ENCODE results near the gene BRMS1L.
"Not testable (repeated sequence)": the region's sequence is repeated elsewhere in the genome, so short reads cannot be mapped to it uniquely, and the experiment has no call there.

Gene BRMS1L, protein sequence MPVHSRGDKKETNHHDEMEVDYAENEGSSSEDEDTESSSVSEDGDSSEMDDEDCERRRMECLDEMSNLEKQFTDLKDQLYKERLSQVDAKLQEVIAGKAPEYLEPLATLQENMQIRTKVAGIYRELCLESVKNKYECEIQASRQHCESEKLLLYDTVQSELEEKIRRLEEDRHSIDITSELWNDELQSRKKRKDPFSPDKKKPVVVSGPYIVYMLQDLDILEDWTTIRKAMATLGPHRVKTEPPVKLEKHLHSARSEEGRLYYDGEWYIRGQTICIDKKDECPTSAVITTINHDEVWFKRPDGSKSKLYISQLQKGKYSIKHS

DNA sequence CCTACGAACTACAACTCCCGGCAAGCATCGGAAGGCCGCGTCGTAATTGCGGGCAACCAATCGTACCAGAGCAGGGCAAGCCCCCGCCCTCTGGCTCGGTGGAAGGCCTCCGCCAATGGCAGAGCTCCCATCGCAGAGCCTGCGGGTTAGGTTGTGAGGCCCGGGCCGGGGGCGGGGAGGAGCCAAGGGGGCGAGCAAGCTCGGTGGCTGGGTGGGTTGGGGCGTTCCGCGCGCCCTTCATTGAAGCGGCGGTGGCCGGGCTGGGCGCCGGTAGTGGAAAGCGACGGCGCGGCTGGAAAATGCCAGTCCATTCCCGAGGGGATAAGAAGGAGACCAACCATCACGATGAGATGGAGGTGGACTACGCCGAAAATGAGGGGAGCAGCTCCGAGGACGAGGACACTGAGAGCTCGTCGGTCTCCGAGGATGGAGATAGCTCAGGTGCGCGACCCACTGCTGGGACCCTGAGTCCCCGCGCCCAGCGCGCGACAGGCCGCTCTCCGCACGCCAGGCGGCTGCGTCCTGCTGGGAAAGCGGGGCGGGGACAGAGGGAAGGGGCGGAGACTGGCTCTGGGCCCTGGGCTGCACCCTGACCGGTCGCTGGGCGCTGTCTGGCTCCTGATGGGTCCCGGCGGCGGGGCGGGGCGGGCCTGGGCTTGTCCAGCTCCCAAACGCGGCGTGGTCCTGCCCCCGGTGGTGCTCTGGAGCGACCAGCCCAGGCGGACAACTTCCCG lies at the start of gene BRMS1L:
Gene BRMS1L, plus strand, starts transcription at position 121 of the 734 bp plus-strand sequence. Its CDS starts 179 bp downstream, at position 300.
- peak within 1 kb of the TSS; percentile 88 for H3K4me3 ChIP-seq (ENCODE audit: low read depth, low read length)

DNA sequence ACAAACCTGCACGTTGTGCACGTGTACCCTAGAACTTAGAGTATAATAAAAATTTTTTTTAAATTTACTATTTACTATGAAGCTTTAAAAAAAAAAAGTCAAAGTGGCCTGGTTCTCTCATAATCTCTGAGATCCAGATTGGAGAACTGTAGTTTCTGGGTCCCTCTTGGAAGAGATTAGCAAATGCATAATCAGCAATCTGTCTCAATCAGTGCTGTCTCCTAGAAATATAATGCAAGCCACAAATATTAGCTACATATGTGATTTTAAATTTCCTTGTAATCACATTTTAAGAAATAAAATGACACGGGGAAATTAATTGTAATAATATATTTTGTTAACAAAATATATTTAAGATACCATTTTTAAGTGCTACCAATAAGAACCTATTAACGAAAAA lies 49.3 kb upstream of the BRMS1L start:
- H3K4me3 ChIP-seq (ENCODE audit: low read depth, low read length): no peak overlapping the region

DNA sequence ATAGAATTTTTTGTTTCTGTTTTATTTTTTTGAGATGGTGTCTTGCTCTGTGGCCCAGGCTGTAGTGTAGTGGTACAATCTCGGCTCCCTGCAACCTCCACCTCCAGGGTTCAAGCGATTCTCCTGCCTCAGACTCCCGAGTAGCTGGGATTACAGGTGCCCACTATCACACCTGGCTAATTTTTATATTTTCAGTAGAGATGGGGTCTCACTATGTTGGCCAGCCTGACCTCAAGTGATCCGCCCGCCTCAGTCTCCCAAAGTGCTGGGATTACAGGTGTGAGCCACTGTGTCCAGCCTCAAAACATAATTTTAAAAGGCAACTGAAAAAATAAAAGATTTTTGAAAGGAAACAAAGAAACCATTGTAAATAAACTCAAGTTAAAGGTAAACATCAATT lies 48.6 kb upstream of the BRMS1L start:
- not testable (repeated sequence) for H3K4me3 ChIP-seq (ENCODE audit: low read depth, low read length)

DNA sequence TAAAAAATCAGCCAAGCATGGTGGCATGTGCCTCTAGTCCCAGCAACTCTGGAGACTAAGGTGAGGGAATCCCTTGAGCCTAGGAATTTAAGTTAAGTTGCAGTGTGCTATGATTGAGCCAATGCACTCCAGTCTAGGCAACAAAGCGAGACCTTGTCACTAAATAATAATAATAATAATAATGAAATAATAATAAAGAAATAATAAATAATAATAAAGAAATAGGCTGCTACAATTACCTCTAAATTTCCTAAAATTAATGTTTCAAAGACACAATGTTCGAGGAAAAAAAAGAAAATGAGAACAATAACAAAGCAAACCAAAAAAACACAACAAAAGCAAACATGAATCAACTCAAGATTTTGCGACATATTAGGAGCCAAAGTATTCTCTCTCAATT lies 46.8 kb upstream of the BRMS1L start:
- H3K4me3 ChIP-seq (ENCODE audit: low read depth, low read length): no peak overlapping the region

DNA sequence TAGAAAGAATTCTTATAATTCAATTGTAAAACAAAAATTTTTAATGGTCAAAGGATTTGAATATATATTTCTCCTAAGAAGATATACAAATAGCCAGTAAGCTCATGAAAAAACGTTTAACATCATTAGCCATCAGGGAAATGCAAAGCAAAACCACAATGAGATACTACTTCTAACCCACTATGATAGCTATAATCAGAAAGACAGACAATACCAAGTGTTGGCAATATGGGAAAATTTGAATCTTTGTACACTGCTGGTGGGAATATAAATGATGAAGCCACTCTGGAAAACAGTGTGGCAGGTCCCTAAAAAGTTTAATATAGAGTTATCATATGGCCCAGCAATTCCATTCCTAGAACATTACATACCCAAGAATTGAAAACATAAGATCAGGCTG lies 42.4 kb upstream of the BRMS1L start:
- no peak overlapping the region for H3K4me3 ChIP-seq (ENCODE audit: low read depth, low read length)

DNA sequence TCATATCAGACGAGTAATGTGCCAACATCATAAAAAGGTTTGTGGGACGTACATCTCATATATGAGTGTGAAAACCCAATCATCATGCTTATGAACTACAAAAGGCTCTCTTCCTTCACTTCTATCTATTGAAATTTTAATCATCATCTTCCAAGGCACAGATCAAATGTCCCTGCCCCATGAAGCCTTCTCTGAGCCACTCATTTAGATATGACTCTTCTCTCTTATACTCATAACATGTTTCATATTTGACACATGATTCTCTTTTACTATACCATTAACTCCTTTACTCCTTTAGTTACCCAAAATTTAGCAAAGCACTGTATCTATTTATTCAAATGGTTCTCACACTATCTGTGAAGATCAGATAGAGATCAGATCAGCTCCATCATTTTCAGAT lies 39.3 kb upstream of the BRMS1L start:
- H3K4me3 ChIP-seq (ENCODE audit: low read depth, low read length): no peak overlapping the region

DNA sequence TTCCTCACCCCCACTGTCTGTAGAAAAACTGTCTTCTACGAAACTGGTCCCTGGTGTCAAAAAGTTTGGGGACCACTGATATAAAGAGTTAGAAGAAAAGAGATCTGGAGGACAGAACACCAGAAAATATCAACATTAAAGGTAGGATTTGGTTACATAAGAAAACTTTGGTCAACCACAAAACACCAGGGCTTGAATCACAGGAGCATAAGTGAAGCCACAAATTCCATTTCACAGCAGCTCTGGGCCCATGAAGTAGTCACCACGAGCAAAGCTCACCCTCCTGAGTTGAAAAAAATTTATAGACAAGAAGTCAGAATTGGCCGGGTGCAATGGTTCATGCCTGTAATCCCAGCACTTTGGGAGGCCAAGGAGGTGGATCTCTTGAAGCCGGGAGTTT lies 36.5 kb upstream of the BRMS1L start:
- no peak overlapping the region for H3K4me3 ChIP-seq (ENCODE audit: low read depth, low read length)

DNA sequence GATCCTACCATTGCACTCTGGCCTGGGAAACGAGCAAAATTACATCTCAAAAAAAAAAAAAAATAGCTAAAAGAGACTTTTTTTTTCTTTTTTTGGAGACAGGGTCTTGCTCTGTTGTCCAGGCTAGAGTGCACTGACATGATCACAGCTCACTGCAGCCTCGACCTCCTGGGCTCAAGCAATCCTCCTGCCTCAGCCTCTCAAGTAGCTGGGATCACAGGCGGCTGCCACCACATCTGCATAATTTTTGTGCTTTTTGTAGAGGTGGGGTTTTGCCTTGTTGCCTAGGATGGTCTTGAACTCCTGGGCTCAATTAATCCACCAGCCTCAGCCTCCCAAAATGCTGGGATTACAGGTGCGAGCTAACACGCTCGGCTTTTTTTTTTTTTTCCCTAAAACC lies 28.3 kb upstream of the BRMS1L start:
- no peak overlapping the region for H3K4me3 ChIP-seq (ENCODE audit: low read depth, low read length)

DNA sequence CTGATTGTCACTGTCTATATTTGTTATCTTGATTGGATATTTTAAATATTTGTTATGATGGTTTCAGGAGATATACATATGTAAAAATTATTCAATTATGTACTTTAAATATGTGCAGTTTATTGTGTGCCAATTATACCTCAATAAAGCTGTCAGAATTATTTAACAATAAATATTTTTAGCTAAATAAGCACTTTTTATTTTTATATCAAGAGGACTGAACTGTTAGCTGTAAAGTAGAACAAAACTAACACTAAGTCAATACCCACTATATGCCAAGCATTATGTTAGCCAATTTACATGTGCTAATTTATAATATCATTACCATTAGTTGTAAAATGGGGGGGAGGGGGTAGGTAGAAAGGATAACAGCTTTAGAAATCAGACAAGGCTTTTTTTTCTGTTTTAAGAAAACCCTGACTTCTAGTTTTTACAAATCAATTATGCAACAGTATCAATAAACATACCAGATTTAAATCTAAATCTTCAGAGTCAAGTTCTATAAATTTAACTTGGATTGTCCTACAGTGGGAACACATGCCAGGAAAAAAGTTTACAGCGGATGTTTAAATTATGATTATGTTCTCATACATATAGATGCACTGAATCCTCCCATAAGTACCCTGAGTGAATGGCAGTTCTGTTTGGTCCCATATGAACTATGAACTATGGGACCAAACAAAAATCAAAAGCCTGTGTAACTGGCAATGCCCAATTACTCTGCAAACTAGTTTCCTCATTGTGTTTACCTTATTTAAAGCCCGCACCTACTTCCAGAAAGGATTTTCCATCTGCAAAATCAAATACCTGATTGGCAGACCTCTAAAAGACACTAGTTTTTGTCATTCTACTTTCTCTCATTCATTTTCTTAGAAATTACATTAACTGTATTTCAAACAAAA lies 19.9 kb upstream of the BRMS1L start:
- no peak overlapping the region for H3K4me3 ChIP-seq (ENCODE audit: low read depth, low read length)

DNA sequence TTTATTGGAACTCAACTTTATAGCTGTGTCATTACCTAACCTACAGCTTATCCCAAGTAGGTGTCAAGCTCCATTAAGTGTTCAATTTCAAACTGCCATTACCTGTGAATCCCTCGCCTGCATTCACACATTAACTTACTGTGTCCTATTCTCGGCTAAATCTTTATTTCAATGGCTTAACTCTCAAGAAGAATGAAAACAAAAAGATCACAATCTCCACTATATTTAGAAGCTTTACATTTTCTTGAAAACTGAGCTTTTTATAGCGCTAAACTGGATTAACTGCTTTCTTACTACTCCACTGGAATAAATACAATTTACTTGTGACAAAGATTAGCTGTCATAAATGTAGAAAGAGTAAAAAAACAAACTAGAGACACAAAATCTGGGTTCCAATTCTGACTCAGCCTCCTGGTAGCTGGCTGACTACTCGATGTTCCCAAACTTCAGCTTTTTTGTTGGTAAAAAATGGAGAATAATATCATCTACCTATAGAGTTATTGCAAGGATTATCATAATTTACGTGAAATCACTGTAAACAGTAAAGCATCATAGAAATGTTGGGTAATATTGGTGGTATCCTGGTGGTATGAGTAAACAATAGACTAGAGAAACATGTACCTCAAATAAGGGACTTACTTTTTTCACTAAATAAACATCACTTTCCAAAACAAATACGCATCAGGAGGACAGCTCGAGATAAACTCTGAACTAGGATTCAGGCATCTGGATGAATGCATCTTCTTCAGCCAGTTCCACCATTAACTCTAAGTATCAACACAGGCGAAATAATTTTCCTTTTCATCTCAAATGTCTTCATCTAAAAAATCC lies 18.8 kb upstream of the BRMS1L start:
- no peak overlapping the region for H3K4me3 ChIP-seq (ENCODE audit: low read depth, low read length)

DNA sequence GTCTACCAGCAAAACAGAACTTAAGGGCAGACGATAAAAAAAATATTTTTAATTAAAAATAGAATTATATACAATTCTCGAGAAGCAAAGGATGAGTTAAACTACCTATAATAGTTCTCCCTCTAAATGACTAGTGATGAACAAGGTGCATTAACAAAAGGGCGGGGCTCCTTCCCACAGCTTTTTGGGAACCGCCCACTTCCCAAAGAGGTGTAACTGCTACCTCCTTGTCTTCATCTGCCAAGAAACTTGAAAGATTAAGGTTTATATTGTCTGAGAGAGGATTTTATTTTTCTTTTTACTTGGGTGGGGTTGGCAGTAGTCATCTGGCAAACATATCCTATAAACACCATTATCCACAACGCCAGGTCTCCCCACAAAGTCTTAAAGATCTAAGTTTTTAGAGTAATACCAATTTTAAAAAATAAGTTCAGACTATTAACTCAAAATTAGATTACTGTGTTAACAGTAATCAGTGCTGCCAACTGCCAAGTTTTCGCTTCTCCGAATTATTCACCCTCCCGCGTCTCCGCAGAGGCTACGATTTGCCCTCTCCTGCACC lies 18.0 kb upstream of the BRMS1L start:
- H3K4me3 ChIP-seq (ENCODE audit: low read depth, low read length): peak overlapping the region; percentile 75

DNA sequence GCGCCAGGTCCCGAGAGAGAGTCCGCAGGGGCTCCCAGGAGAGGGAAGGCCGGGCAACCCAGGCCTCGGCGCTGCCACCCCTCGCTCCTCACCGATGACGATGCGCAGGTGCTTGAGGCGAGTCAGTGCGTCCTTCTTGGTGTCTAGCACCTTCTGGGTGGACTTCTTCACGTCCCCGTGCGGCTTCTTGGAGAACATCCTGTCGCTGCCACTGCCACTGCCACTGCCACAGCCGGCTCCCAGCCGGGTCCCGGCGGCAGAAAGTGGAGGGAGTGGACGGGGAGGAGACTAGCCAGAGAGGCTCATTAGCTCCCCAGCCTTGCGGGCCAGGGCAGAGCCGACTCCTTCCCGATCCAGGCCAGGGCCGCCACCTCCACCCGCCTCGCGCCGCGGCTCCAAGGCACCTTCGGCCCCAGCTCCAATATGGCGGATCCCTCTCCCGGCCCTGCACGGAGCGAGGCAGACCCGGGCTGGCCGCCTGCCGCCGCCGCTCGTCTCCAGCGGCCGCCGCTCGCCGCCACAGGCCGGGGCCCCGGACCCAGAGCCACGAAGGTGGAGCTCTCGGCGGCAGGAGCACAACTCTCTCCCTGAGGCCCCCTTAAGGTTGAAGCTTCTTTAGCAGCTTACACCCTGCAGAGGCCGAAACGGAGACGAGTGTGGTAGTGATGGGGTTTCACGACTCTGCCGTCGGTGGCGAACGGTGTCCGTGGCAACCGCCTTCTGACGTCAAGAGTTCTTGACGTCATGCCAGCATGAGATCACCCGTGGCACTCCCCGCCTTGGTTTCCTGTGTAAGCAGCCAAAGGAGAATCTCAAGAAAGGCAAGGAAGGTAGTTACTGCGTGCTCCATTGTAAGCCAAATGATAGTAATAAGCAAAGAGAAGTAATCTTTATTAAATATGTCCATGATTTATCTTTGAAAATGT lies 17.2 kb upstream of the BRMS1L start, which contains the start of gene RALGAPA1:
Gene RALGAPA1, minus strand, starts transcription at position 658 of the 926 bp plus-strand sequence. Its CDS starts 460 bp downstream, at position 198.
- H3K4me3 ChIP-seq (ENCODE audit: low read depth, low read length): peak within 1 kb of the TSS; percentile 75

DNA sequence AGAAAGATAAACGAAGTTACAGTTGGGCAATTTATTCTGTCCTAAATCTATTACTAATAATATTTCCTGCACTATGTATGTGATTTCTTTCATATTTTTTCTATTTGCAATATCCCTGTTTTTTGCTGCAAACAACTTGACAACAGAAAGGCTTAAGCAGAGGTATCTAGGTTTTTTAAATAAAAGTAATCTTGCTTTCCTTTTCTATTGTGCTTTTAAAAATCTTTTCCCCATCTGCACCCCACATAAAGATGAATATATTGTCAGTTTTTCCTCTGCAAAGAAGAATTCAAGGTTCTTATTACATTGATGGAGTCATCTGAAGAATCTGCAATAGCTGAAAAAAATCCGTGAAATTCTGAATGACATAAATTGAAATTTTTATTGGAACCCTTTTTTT lies 16.5 kb upstream of the BRMS1L start:
- no peak overlapping the region for H3K4me3 ChIP-seq (ENCODE audit: low read depth, low read length)

DNA sequence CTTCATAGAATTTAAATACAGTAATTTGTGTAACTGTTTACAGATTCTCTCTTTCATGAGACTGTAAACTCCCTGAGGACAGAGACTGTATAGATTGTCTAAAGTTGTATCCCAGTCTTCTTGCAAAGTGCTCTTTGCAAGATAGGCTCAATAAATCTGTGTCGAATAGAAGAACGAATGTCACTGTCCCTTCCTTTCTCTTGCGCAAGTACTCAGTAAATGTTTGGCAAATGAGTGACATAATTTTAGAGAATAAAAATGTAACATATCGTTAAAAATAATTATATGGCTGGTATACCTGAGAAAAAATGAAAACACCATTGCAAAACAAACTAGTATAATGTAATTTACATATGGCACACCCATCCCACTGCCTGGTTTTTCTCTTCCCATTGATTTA lies 15.2 kb upstream of the BRMS1L start:
- no peak overlapping the region for H3K4me3 ChIP-seq (ENCODE audit: low read depth, low read length)

DNA sequence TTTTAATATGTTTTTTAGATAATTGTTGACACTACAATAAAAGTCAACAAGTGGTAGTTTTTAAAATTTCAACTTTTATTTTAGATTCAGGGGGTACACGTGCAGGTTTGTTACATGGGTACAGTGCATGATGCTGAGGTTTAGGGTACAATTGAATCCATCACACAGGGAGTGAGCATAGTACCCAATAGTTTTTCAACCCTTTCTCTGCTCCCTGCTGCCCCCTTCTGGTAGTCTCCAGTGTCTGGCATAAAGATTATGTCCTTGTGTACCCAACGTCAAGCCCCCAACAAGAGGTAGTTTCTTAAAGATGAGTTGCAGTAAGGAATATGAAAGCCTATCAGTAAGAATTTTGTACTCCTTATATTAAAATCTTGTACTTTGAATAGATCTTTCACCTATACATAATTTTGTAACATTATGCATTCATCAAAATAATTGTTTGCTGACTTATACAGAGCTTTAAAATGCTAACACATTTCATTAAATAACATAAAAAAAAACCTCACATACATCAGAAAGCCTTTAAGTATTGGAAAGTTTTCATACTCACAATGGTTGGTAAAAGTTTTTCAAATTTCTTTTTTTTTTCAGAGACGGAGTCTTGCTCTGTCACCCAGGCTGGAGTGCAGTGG lies 11.7 kb upstream of the BRMS1L start:
- H3K4me3 ChIP-seq (ENCODE audit: low read depth, low read length): no peak overlapping the region

DNA sequence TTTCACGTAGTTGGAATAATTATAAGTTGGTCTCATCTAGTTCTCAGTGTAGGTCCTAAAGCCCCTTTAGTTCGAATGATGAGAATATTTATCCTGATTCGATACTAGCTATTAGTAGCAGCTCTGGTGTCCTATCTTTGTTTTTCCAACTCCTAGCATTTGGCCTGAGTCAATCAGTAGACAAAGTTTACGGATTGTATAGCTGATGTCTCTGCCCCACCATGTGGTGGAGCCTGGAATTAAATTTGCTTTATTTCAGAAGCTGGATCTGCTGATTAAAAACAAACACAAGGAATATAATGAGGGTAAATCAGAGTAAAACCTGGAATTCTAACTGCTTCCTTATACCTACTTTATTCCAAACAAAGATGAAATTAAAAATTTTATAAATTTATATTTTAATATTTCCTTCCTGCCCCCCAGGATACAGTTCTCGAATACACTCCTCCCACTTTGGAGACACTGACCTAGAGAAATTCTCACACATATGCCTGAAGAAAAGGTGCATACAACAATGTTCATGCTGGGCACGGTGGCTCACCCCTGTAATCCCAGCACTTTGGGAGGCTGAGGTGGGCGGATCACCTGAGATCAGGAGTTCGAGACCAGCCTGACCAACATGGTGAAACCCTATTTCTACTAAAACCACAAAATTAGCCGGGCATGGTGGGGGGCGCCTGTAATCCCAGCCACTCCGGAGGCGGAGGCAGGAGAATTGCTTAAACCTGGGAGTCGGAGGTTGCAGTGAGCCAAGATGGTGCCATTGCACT lies 7.6 kb upstream of the BRMS1L start:
- H3K4me3 ChIP-seq (ENCODE audit: low read depth, low read length): no peak overlapping the region

DNA sequence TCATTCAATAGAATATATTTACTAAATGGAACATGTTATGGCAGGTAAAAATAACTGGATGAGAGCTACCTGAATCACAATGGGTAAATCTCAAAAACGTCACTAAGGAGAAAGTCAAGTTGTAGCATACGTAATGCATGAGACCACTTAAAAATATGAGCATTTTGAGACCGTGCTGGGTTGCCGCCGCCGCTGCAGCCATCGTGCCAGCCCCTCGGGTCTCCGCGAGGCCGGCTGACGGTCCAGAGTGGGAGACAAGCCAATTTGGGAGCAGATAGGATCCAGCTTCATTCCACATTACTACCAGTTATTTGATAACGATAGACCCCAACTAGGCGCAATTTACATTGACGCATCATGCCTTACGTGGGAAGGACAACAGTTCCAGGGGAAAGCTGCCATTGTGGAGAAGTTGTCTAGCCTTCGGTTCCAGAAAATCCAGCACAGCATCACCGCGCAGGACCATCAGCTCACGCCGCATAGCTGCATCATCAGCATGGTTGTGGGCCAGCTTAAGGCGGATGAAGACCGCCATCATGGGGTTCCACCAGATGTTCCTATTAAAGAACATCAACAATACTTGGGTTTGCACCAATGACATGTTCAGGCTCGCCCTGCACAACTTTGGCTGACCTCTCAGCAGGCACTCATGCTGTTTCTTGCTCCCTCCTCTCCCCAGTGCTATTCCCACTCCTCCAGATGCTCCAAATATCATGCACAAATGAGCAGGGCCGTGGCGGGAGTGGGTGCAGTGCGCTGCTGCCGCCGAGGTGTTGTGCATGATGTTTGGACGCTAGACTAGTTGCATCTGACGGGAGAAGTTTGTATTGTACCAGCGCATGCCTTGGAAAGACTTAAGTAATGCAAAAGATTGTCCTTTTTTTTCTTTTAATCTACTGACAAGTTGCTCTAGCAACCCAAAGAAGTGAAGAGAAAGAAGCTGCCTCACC lies 6.3 kb upstream of the BRMS1L start:
- H3K4me3 ChIP-seq (ENCODE audit: low read depth, low read length): no peak overlapping the region

Data from iPS-11a (cell line).